T1000 (cell line): ENCODE results near the gene CDKAL1.
"Not testable (repeated sequence)": the region's sequence is repeated elsewhere in the genome, so short reads cannot be mapped to it uniquely, and the experiment has no call there.

ENCODE experiments used
- DNase-seq: peaks from one replicate; lab custom pipeline; 2025; ENCODE audit warnings: mixed read lengths; lab: John Stamatoyannopoulos, UW

Gene CDKAL1

DNA sequence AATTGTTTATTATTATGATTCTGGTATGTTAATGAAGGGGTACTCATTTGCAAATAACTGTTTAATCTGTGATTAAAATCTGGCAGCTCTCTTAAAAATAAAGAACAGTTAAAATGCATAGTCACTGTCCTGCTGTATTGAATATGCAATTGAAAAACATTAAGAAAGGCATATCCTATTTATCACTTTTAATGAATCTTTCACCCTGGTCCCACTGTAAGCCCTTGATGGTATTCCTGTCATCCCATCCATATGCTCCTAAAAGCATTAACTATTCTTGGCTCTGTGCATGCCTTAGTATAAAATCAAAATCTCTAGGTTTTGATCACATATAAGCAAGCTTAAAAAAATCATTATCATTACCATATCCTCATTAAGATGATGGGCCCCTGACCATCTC is 648.3 kb downstream of the CDKAL1 start:
- no peak for DNase-seq

DNA sequence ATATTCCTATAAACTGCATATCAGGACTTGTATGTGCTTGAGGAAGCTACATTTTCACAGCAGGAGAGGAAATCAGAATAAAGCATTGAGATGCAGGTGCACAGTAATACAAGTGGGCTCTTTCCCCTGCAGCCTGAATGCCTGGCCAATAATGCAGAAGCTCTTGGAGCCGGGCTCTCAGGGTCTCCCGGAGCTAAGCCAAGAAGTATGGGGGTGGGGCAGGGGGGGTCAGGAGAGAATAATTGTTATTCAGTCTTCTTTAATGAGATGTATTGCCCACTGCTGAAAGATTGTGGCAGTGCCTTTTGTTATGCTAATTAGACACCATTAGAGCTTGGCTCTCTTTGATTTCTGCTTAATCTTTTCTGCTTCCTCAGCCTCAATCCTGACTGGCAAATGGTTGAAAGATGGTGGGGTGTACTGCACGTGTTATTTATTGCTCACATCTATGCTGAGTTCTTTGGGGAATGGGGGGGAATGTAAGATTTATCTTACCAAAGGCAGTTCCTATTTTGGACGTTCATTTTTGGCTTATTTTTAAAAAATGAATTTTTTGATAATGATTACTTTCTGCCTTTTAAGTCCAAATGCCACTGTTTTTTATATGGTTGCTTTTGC is 651.7 kb downstream of the CDKAL1 start:
- no peak for DNase-seq

- DNase-seq, result no peak
Measured at GRCh38 chr6:21186479-21187055, 652.3 kb downstream of the CDKAL1 start.

- no peak for DNase-seq
Measured at GRCh38 chr6:21187485-21187884, 653.2 kb downstream of the CDKAL1 start.

DNA sequence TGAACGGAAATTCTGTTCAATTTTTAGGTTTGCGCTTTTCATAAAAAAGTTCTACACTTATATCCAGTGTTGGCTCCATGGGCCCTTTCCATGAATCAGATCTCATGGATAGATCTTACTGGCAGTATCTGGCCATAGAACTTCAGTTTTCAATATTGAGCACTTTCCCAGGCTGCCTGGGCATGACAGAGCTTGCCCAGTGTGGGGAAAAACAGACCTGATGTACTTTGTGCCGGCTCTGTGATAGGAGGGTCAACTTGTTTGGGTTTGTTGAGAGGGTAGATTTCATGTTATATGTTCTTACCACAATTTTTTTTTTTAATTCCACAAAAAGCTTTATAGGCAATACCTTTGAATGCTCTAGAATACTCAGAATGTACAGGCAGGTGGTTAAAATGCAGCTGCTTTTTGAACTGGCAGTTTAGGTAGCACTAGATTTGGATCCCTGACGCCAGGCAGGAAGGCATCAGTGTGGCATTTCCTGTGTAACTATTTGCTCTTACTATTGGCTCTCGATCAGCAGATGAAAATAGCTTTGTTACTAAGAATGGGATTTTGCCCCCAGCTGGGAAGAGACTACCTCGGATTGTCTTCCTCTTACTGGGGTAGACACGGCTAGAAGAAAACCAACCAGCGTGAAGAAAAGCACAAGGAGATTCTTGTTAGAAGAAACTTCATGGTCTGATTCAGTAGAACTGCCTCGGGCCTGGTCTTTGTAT is 654.4 kb downstream of the CDKAL1 start:
- DNase-seq, result no peak

GRCh38 chr6:21189759-21190158 is 655.5 kb downstream of the CDKAL1 start:
- no peak for DNase-seq

DNA sequence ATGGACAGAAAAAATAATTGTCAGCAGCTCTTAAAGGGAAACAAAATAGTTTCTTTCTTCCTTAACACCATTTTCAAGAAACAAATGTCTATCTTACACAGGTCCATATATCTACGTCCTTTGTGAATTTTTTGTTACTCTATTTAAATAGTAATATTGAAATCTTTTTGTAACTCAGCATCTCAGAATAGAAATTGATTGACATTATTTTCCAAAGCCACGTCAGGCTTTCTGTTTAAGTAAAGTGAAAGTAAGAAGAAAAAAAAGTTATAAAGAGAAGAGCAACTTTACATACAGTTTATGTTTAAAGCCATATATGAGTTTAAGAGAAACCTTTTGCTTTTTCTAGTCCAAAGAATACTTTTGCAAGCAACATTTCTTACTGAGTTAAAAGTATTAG is 656.4 kb downstream of the CDKAL1 start:
- no peak for DNase-seq

DNA sequence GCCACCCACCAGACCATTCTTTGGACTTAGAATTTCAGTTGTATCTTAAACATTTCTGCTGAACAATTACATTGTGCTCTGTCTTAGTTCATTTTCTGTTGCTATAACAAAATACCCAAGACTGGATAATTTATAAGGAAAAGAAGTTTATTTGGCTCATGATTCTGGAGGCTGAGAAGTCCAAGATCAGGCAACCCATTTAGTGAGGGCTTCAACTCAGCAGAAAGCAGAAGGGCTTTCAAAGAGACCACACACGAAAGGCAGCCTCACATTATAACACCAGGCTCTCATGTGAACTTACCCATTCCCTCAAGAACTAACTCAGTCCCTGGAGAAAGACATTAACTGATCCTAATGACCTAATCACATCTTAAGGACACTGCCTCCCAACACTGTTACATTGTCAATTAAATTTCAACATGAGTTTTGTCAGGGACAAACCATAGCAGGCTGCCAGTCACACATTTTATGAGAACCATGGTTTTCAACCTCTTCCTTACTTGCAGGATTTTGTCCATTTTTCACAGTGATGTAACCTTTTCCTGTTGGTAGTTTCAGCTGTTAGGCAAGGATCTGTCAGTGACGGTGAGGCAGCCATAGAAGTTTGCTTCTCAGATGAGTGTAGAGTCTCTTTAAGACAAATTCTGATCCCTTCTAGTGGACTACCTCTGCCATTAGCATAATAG is 659.7 kb downstream of the CDKAL1 start:
- no peak for DNase-seq

- DNase-seq, result not testable (repeated sequence)
Measured at GRCh38 chr6:21195301-21195700, 661.0 kb downstream of the CDKAL1 start.

GRCh38 chr6:21198032-21198640 is 663.9 kb downstream of the CDKAL1 start:
- no peak for DNase-seq

DNA sequence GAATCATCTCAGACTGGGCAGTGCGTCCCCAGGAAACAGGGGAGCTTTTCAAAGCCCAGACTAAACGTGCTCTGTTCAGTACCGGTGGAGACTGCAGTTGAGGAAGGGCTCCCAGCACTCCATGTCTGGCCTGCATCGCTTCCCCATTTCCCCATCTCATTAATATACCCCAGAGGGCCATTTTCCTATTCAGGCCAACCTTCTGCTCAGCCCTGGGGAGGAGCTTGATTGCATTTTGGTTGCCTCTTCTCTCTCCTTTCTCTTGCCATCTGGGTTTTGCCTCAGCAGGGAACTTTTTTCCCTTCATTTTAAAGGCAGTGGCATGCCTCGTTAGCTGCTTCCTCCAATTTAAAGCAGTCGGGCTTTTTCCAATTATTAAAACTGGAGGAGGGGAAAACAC is 665.0 kb downstream of the CDKAL1 start:
- no peak for DNase-seq

DNA sequence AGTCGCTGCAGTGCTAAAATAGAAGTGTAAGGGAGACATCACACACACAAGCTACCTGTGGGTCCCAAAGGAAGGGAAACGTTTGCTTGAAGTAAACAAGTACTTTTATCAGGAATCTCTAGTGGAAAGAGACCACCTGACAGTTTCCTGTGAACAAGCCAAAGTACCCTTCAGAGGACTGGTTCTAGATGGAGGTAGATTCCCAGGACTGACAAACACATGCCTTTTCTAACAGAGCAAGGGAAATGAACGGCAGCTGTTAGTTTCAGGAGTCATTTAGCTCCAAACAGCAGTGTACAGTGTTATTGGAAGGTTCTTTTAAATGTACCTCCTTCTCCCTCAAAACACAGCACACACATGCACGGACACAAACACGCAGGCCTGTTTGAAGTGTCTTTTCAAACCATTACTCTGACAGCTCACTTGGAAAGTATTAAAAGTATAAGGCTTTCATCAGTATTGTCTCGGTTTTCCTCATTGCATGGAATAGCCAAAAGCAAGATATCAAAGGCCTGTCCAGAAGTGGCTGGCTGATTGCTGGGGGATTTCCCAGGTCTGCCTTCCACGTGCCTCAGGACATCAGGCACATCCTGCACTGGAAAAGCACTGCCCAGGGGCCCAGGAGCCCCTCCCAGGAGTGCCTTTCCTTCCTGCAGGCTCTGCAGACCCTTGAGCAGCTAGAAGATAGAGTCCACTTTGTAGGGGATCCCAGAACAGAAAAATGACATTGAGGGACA is 666.0 kb downstream of the CDKAL1 start:
- no peak for DNase-seq

- no peak for DNase-seq
Measured at GRCh38 chr6:21201187-21201586, 666.9 kb downstream of the CDKAL1 start.

- no peak for DNase-seq
Measured at GRCh38 chr6:21201637-21202350, 667.5 kb downstream of the CDKAL1 start.

GRCh38 chr6:21202521-21202920 is 668.3 kb downstream of the CDKAL1 start:
- DNase-seq, result no peak

- DNase-seq, result no peak
Measured at GRCh38 chr6:21204951-21205350, 670.7 kb downstream of the CDKAL1 start.

DNA sequence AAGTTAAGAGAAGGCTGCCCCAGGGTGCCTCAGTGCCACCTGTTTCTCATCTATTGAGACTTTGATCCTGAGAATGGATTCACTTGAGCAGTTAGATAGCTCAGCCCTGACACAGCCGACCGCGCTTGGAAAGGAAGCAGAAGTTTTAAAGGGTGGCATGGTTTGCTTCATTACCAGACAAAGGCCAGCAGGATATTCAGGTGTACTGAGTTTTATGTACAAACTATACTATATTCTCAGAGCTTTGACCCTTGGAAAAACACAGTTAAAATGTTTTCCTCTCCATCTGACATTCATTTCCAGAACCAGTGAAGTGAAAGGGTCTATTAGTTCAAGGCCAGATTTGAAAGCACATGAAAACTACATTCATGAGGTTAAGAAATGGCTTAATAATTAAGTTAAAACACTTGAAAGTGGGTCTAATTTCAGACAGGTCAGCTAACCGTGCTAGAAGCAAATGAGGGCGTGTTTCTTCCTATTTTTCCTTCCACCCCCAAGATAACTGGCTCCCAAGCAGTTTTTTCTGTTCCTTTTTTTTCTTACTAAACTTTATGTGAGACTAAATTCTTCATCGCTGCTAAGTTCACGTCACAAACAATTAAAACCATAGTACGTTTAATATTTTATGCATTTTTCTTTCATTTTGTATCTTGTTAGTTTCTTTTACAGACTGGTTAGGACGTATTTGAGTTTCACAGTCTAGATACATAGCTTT is 674.0 kb downstream of the CDKAL1 start:
- DNase-seq, result no peak

GRCh38 chr6:21208796-21209186 is 674.5 kb downstream of the CDKAL1 start:
- DNase-seq, result no peak

GRCh38 chr6:21213492-21213891 is 679.2 kb downstream of the CDKAL1 start:
- no peak for DNase-seq

GRCh38 chr6:21214738-21215448 is 680.6 kb downstream of the CDKAL1 start:
- no peak for DNase-seq
